Measurements from ENCODE around the gene GPR171. TPM values are rescaled to one million over a fixed set of nuclear protein-coding genes. Genes with fewer than 3 reads are reported as not detected.
"Not testable (repeated sequence)": the region's sequence is repeated elsewhere in the genome, so short reads cannot be mapped to it uniquely, and the experiment has no call there.

Gene GPR171
- total RNA-seq, 1 experiment from 2014 or later = not detected

- H3K79me2 ChIP-seq (ENCODE audit: low read depth) = no peaks in the 10 kb centered on the region
- no peaks in the 10 kb centered on the region for H3K9me2 ChIP-seq (ENCODE audit: insufficient read depth)
- no peaks in the 10 kb centered on the region for H3K36me3 ChIP-seq (ENCODE audit: low read depth)
- no peak for DNase-seq
- CTCF ChIA-PET = no interaction called here
- H3F3A ChIP-seq (ENCODE audit: insufficient read depth, low read depth) = no peaks in the 10 kb centered on the region
- no peaks in the 10 kb centered on the region for H3K4me1 ChIP-seq (replicated peaks; ENCODE audit: insufficient read depth)
- intact Hi-C loops (cut with micrococcal nuclease; ENCODE audit: unreplicated experiment) = no loop called here
- BruUV-seq (replicated peaks) = no TSS peak
- no peak for TF ChIP-seq CTCF (conservative IDR thresholded peaks at IDR 0.05)
- TF ChIP-seq EZH2 (IDR thresholded peaks at IDR 0.05; ENCODE audit: low read depth) = no peak
- no peak overlapping the region for H3K4me2 ChIP-seq
- H3K27me3 ChIP-seq (ENCODE audit: insufficient read depth, low read depth) = no peaks in the 10 kb centered on the region
- no peaks in the 10 kb centered on the region for H4K20me1 ChIP-seq (ENCODE audit: insufficient read depth)
- no peak overlapping the region for H3K4me3 ChIP-seq
- H2AFZ ChIP-seq = no peak overlapping the region
- H3K9me3 ChIP-seq (ENCODE audit: insufficient read depth, low read depth) = no peaks in the 10 kb centered on the region
- H3K27ac ChIP-seq = no peak overlapping the region
- POLR2A ChIA-PET (ENCODE audit: unreplicated experiment) = no interaction called here
Measured at GRCh38 chr3:151174351-151174750, 28.7 kb downstream of the GPR171 start.

GRCh38 chr3:151171145-151171757 is 31.8 kb downstream of the GPR171 start:
- BruUV-seq (replicated peaks) = no TSS peak
- Histone ChIP-seq H3K4me1 (replicated peaks; ENCODE audit: insufficient read depth) (no peaks in the 10 kb centered on the region), H4K20me1 (ENCODE audit: insufficient read depth) (no peaks in the 10 kb centered on the region), H3K36me3 (ENCODE audit: low read depth) (no peaks in the 10 kb centered on the region), H3K27me3 (ENCODE audit: insufficient read depth, low read depth) (no peaks in the 10 kb centered on the region), H3K27ac (no peak overlapping the region), H3K9me2 (ENCODE audit: insufficient read depth) (no peaks in the 10 kb centered on the region), H3K4me2 (no peak overlapping the region), H3K9me3 (ENCODE audit: insufficient read depth, low read depth) (no peaks in the 10 kb centered on the region), H3F3A (ENCODE audit: insufficient read depth, low read depth) (no peaks in the 10 kb centered on the region), H3K4me3 (no peak overlapping the region), H2AFZ (no peak overlapping the region), H3K79me2 (ENCODE audit: low read depth) (no peaks in the 10 kb centered on the region)
- intact Hi-C loops (cut with micrococcal nuclease; ENCODE audit: unreplicated experiment) = no loop called here
- POLR2A ChIA-PET (ENCODE audit: unreplicated experiment) = no interaction called here
- DNase-seq = no peak
- CTCF ChIA-PET = no interaction called here
- TF ChIP-seq EZH2 (IDR thresholded peaks at IDR 0.05; ENCODE audit: low read depth) = no peak

GRCh38 chr3:151169948-151170679 is 32.9 kb downstream of the GPR171 start:
- H3K9me3 ChIP-seq (ENCODE audit: insufficient read depth, low read depth); H4K20me1 ChIP-seq (ENCODE audit: insufficient read depth); H3K27ac ChIP-seq; H3K9me2 ChIP-seq (ENCODE audit: insufficient read depth); DNase-seq; H3K4me2 ChIP-seq; H3K4me3 ChIP-seq; H3K79me2 ChIP-seq (ENCODE audit: low read depth); H2AFZ ChIP-seq; H3K4me1 ChIP-seq (replicated peaks; ENCODE audit: insufficient read depth); POLR2A ChIA-PET (ENCODE audit: unreplicated experiment); BruUV-seq (replicated peaks); CTCF ChIA-PET; H3K27me3 ChIP-seq (ENCODE audit: insufficient read depth, low read depth); H3K36me3 ChIP-seq (ENCODE audit: low read depth); H3F3A ChIP-seq (ENCODE audit: insufficient read depth, low read depth): not testable (repeated sequence)
- intact Hi-C loops (cut with micrococcal nuclease; ENCODE audit: unreplicated experiment) = loop anchor here (2.0 to 5.0 kb wide), 4 partner anchors 57 to 1402 kb away; no protein-coding TSS in a partner anchor

- ChIA-PET CTCF (no interaction called here), POLR2A (ENCODE audit: unreplicated experiment) (no interaction called here)
- no TSS peak for BruUV-seq (replicated peaks)
- Histone ChIP-seq H3K27ac (no peak overlapping the region), H3K79me2 (ENCODE audit: low read depth) (no peaks in the 10 kb centered on the region), H3K4me2 (no peak overlapping the region), H3K9me3 (ENCODE audit: insufficient read depth, low read depth) (no peaks in the 10 kb centered on the region), H3K4me3 (no peak overlapping the region), H2AFZ (no peak overlapping the region), H3K9me2 (ENCODE audit: insufficient read depth) (no peaks in the 10 kb centered on the region), H3K36me3 (ENCODE audit: low read depth) (no peaks in the 10 kb centered on the region), H3K4me1 (replicated peaks; ENCODE audit: insufficient read depth) (no peaks in the 10 kb centered on the region), H4K20me1 (ENCODE audit: insufficient read depth) (no peaks in the 10 kb centered on the region), H3K27me3 (ENCODE audit: insufficient read depth, low read depth) (no peaks in the 10 kb centered on the region), H3F3A (ENCODE audit: insufficient read depth, low read depth) (no peaks in the 10 kb centered on the region)
- TF ChIP-seq CTCF (conservative IDR thresholded peaks at IDR 0.05) = no peak
- TF ChIP-seq EZH2 (IDR thresholded peaks at IDR 0.05; ENCODE audit: low read depth) = no peak
- intact Hi-C loops (cut with micrococcal nuclease; ENCODE audit: unreplicated experiment) = loop anchor here (2.0 to 5.0 kb wide), 4 partner anchors 58 to 1403 kb away; no protein-coding TSS in a partner anchor
- DNase-seq = no peak
Measured at GRCh38 chr3:151169262-151169947, 33.6 kb downstream of the GPR171 start.
